Right lobe of liver (tissue), 6 donors: Measurements from ENCODE around the gene DLX5. TPM values are rescaled to one million over a fixed set of nuclear protein-coding genes. Genes with fewer than 3 reads are reported as not detected.

ENCODE experiments used
- ATAC-seq, 4 donors: fragments of 200-7000 bp; cut with Tn5 transposase; one replicate each; pipeline ENCODE4 v1.9.1; 2020; ENCODE audit warnings: mild to moderate bottlenecking in 4 of 4, moderate library complexity in 4 of 4
- DNase-seq, 3 donors: peaks; one replicate each; pipeline ENCODE4 v3.0.0-alpha.2; 2020
- H3K27ac ChIP-seq, 3 donors: fragments of 200-600 bp; one replicate each; pipeline ENCODE4 v1.8.0; 2022
- H3K27me3 ChIP-seq, 2 donors: fragments of 200-600 bp; one replicate each; pipeline ENCODE4 v1.8.0; 2022
- H3K36me3 ChIP-seq, 4 donors: fragments of 200-600 bp; sonication (generic) in 1 of 4; one replicate each; pipeline versions ENCODE4 v1.5.1 to v1.8.0; 2017 to 2022; ENCODE audit warnings: control low read depth in 1 of 4
- H3K4me1 ChIP-seq, 4 donors: fragments of 200-600 bp; sonication (generic) in 1 of 4; one replicate each; pipeline versions ENCODE4 v1.5.1 to v1.8.0; 2017 to 2022; ENCODE audit warnings: control low read depth in 1 of 4
- H3K4me3 ChIP-seq, 3 donors: fragments of 200-600 bp; one replicate each; pipeline ENCODE4 v1.8.0; 2022
- H3K9me3 ChIP-seq, 4 donors: fragments of 200-600 bp; sonication (generic) in 1 of 4; one replicate each; pipeline versions ENCODE4 v1.5.1 to v1.8.0; 2017 to 2022; ENCODE audit warnings: control low read depth in 1 of 4
- CTCF ChIP-seq, 4 donors: fragments of 200-600 bp in 3 of 4; fragments of 450-650 bp in 1 of 4; IDR thresholded peaks; one replicate each; pipeline versions ENCODE4 v1.5.1 to v1.8.0; 2016 to 2022; ENCODE audit warnings: antibody characterized with exemption in 4 of 4, mild to moderate bottlenecking in 2 of 4
- POLR2A ChIP-seq: fragments of 450-650 bp; IDR thresholded peaks from one replicate; pipeline ENCODE4 v1.6.1; 2017; ENCODE audit warnings: antibody characterized with exemption, mild to moderate bottlenecking
- WGBS: methylation state at CpG from one replicate; pipeline ENCODE4 v1.1.6; 2018; ENCODE audit warnings: low coverage, low lambda C conversion rate; ENCODE audit not compliant: insufficient coverage; ENCODE audit errors: missing lambda C conversion rate; 5-methylcytosine and 5-hydroxymethylcytosine counted together
- intact Hi-C, 2 donors: fragments of 100-400 bp; cut with DNase I; formaldehyde crosslinking; loops; one replicate each; pipeline versions ENCODE4 v1.11.2 to v1.14.1; 2022
- total RNA-seq, 6 experiments: library from RNA; depleted of rRNA in 2 of 6; stranded (reverse); fragments of >200 nt in 2 of 6; fragmentation: NEBNext Ultra II Directional in 3 of 6; extraction: Animal tissue kit (Norgen Biotek cat#: 25700) in 3 of 6; gene quantifications; one replicate each; pipeline versions ENCODE4 v1.1.0 to v1.2.4, GENCODE V29; 2016 to 2023
- donor health status: DM: no; HTN: yes; CAD: no.
- donor health status: DM: no; HTN: no; CAD: no.
- donor health status: DM: no; HTN: no; CAD: no.
- donor health status: DM: no; HTN: yes; CAD: no.
- donor health status: DM: no; HTN: yes; CAD: no.

Gene DLX5
- total RNA-seq, 6 experiments from 2014 or later: not detected

- TF ChIP-seq POLR2A: no peak
- TF ChIP-seq CTCF (IDR thresholded peaks at IDR 0.05): no peak
- 9% methylated on average over 3 of the region's 3 CpGs for WGBS
- Histone ChIP-seq H3K27me3 (peaks cover 10 to 79% of the 10 kb centered on the region in 2 donors), H3K4me1 (no peaks in the 10 kb centered on the region), H3K4me3 (no peak overlapping the region), H3K9me3 (no peaks in the 10 kb centered on the region), H3K27ac (no peak overlapping the region), H3K36me3 (no peaks in the 10 kb centered on the region)
- intact Hi-C loops: no loop called here
- DNase-seq (no peak), ATAC-seq (no peak)
Observed at GRCh38 chr7:97015279-97015678, 9.4 kb downstream of the DLX5 start.

GRCh38 chr7:97014145-97014750 lies 10.4 kb downstream of the DLX5 start:
- 24% methylated on average over 5 of the region's 5 CpGs for WGBS

GRCh38 chr7:97013845-97014134 lies 10.8 kb downstream of the DLX5 start:
- Histone ChIP-seq H3K9me3 (no peaks in the 10 kb centered on the region), H3K36me3 (no peaks in the 10 kb centered on the region), H3K27ac (no peak overlapping the region), H3K4me1 (no peaks in the 10 kb centered on the region), H3K27me3 (peaks cover 10 to 77% of the 10 kb centered on the region in 2 donors), H3K4me3 (no peak overlapping the region)
- no peak for TF ChIP-seq CTCF (IDR thresholded peaks at IDR 0.05)
- no peak for TF ChIP-seq POLR2A
- DNase-seq (no peak), ATAC-seq (no peak)
- WGBS: 12% methylated on average over 1 of the region's 1 CpG
- intact Hi-C loops: no loop called here

More at GRCh38 chr7:97014145-97014750, 10.4 kb downstream of the DLX5 start:
- TF ChIP-seq POLR2A: no peak
- TF ChIP-seq CTCF (IDR thresholded peaks at IDR 0.05): no peak
- Histone ChIP-seq H3K4me3 (no peak overlapping the region), H3K27ac (no peak overlapping the region), H3K9me3 (no peaks in the 10 kb centered on the region), H3K27me3 (peaks cover 10 to 77% of the 10 kb centered on the region in 2 donors), H3K36me3 (no peaks in the 10 kb centered on the region), H3K4me1 (no peaks in the 10 kb centered on the region)
- ATAC-seq (no peak), DNase-seq (no peak)
- intact Hi-C loops: no loop called here

DNA sequence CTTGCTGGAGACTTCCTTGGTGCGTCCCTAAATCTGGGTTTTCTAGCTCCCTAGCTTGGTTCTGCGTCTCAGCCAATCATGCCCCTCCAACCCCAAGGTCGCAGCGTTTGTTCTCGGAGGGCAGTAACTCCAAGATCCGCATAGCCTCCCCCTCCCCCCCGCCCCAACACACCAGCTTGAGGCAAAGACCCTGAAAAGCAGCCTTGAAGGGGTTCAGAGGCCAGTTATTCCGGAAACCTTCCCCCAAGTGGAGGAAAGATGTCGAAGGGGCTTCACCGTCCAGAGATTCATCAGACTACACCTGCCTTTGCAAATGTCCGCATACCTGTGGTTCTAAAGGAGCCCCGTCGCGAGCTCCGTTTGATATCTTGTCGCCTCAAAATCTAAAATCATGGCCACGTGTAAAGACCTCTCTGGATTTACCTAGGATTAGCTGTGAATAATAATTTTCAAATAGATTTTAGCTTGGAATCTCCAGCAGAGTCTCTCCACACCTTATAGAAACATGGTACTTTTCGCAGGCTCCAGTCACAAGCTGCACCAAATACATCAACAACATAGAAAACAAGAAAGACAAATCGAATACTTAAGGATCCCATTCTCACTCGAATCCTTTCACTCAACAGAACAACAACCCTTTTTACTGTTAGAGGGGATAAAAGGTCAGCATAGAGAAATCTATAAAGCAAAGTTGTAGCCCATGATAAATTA lies 11.3 kb downstream of the DLX5 start:
- DNase-seq: no peak
- Histone ChIP-seq H3K9me3 (no peaks in the 10 kb centered on the region), H3K27ac (no peak overlapping the region), H3K4me1 (no peaks in the 10 kb centered on the region), H3K36me3 (no peaks in the 10 kb centered on the region), H3K27me3 (peaks cover 10 to 73% of the 10 kb centered on the region in 2 donors), H3K4me3 (no peak overlapping the region)
- no peak for ATAC-seq
- intact Hi-C loops: no loop called here
- WGBS: 4% methylated on average over 14 of the region's 20 CpGs
- no peak for TF ChIP-seq CTCF (IDR thresholded peaks at IDR 0.05)
- no peak for TF ChIP-seq POLR2A
